Measurements from ENCODE around the gene CLOCK. TPM values are rescaled to one million over a fixed set of nuclear protein-coding genes. Genes with fewer than 3 reads are reported as not detected.

The CLOCK gene
- total and polyA plus RNA-seq, 2 of the 13 experiments (the other 11 are each of a cell fraction or from before 2014, with no cell fraction given), result 8.8 to 13.5 TPM

- TF ChIP-seq ZNF281 (CRISPR knock-in tag; IDR thresholded peaks at IDR 0.05; ENCODE audit: borderline replicate concordance) (peak; percentile 34; the same call in 1 of the 2 replicates), ZMAT5 (CRISPR knock-in tag; IDR thresholded peaks at IDR 0.05; ENCODE audit: borderline replicate concordance, low read depth) (no peak), FLYWCH1 (CRISPR knock-in tag; IDR thresholded peaks at IDR 0.05) (no peak), ZNF607 (CRISPR knock-in tag; IDR thresholded peaks at IDR 0.05; ENCODE audit: borderline replicate concordance) (peak; percentile 73; the same call in 1 of the 2 replicates), ZIK1 (CRISPR knock-in tag; IDR thresholded peaks at IDR 0.05; ENCODE audit: borderline replicate concordance, low read depth) (no peak), CHD4 (IDR thresholded peaks at IDR 0.05; ENCODE audit: borderline replicate concordance, low read length) (no peak), AKAP8 (CRISPR knock-in tag; IDR thresholded peaks at IDR 0.05) (0 out of 2 replicates have a peak, but pooled peaks have one; percentile 65), HNF4A (CRISPR knock-in tag; IDR thresholded peaks at IDR 0.05) (no peak), ZNF543 (CRISPR knock-in tag; IDR thresholded peaks at IDR 0.05) (0 out of 2 replicates have a peak, but pooled peaks have one; percentile 42), POLR2A (IDR thresholded peaks at IDR 0.05; ENCODE audit: insufficient read depth in 1 of 2, low read depth in 2 of 2, low read length in 2 of 2) (peak; percentile 61 to 76; a peak in 2 of 4 replicates), CREB3 (CRISPR knock-in tag; IDR thresholded peaks at IDR 0.05) (no peak), ZNF331 (CRISPR knock-in tag; IDR thresholded peaks at IDR 0.05) (no peak), ZBTB25 (CRISPR knock-in tag; IDR thresholded peaks at IDR 0.05) (peak; percentile 94; the same call in 1 of the 2 replicates), HMGXB4 (CRISPR knock-in tag; IDR thresholded peaks at IDR 0.05; ENCODE audit: borderline replicate concordance in 1 of 2, low read depth in 1 of 2) (peak; percentile 82 to 85), IRF2 (CRISPR knock-in tag; IDR thresholded peaks at IDR 0.05) (peak; percentile 82), HOXA5 (CRISPR knock-in tag; IDR thresholded peaks at IDR 0.05) (no peak), RBFOX2 (IDR thresholded peaks at IDR 0.05; ENCODE audit: low read depth, low read length) (peak; percentile 79), ZNF3 (CRISPR knock-in tag; IDR thresholded peaks at IDR 0.05) (no peak), NFYC (CRISPR knock-in tag; IDR thresholded peaks at IDR 0.05) (no peak), REPIN1 (CRISPR knock-in tag; IDR thresholded peaks at IDR 0.05; ENCODE audit: borderline replicate concordance, low read depth) (no peak; the same call in 1 of the 2 replicates)
Observed at GRCh38 chr4:55545641-55546505, 836 bp downstream of the CLOCK start (continued).
